ENCODE measurements around the gene SYNGR3.

- no peak for TF ChIP-seq SUZ12 (IDR thresholded peaks at IDR 0.05; ENCODE audit: extremely low read depth, insufficient read depth, insufficient read length)
- TF ChIP-seq YY1 (IDR thresholded peaks at IDR 0.05; ENCODE audit: insufficient read depth, insufficient read length): no peak
- TF ChIP-seq ZNF274 (IDR thresholded peaks at IDR 0.05; ENCODE audit: low read depth, low read length): no peak
These were observed 49.7 kb downstream of the SYNGR3 start for GRCh38 chr16:2039274-2040031.

All from NT2/D1 (cell line).